ENCODE results near the gene DLX3. TPM values are rescaled to one million over a fixed set of nuclear protein-coding genes. Genes with fewer than 3 reads are reported as not detected.

DLX3 gene
- total RNA-seq, 4 donors from 2014 or later, result 0.28 TPM; not detected in 3

GRCh38 chr17:49992191-49992932 is 2.7 kb downstream of the DLX3 start:
- Histone ChIP-seq H3K27ac (no peak overlapping the region), H3K36me3 (no peaks in the 10 kb centered on the region), H3K4me3 (no peak overlapping the region), H3K4me1 (peaks cover 5 to 21% of the 10 kb centered on the region in 2 donors), H3K9me3 (no peaks in the 10 kb centered on the region), H3K27me3 (peaks cover 34 to 46% of the 10 kb centered on the region in 2 donors)
- TF ChIP-seq POLR2A (IDR thresholded peaks at IDR 0.05) (no peak), CTCF (IDR thresholded peaks at IDR 0.05) (no peak)
- intact Hi-C loops (cut with DNase I; ENCODE audit: low total_unique reads), result no loop called here
- DNase-seq, result no peak

GRCh38 chr17:49991409-49991808 is 3.6 kb downstream of the DLX3 start:
- H3K27me3 ChIP-seq, result peaks cover 24 to 45% of the 10 kb centered on the region in 2 donors
- intact Hi-C loops (cut with DNase I; ENCODE audit: low total_unique reads), result no loop called here

GRCh38 chr17:49990921-49991320 is 4.1 kb downstream of the DLX3 start:
- no peak for DNase-seq
- intact Hi-C loops (cut with DNase I; ENCODE audit: low total_unique reads), result no loop called here
- H3K4me3 ChIP-seq, result no peak overlapping the region
- TF ChIP-seq CTCF (IDR thresholded peaks at IDR 0.05), result no peak
- TF ChIP-seq POLR2A (IDR thresholded peaks at IDR 0.05), result no peak
- no peaks in the 10 kb centered on the region for H3K36me3 ChIP-seq
- H3K27ac ChIP-seq, result no peak overlapping the region
- peaks cover 0 to 15% of the 10 kb centered on the region in 2 donors for H3K4me1 ChIP-seq
- H3K27me3 ChIP-seq, result peaks cover 19 to 40% of the 10 kb centered on the region in 2 donors
- no peaks in the 10 kb centered on the region for H3K9me3 ChIP-seq

More at GRCh38 chr17:49991409-49991808, 3.6 kb downstream of the DLX3 start:
- Histone ChIP-seq H3K36me3 (no peaks in the 10 kb centered on the region), H3K9me3 (no peaks in the 10 kb centered on the region), H3K4me3 (no peak overlapping the region), H3K27ac (no peak overlapping the region), H3K4me1 (peaks cover 0 to 15% of the 10 kb centered on the region in 2 donors)
- DNase-seq, result no peak
- no peak for TF ChIP-seq POLR2A (IDR thresholded peaks at IDR 0.05)
- TF ChIP-seq CTCF (IDR thresholded peaks at IDR 0.05), result no peak

GRCh38 chr17:49990331-49990730 is 4.7 kb downstream of the DLX3 start:
- no peak overlapping the region for H3K4me3 ChIP-seq
- no peak for DNase-seq
- H3K4me1 ChIP-seq, result peaks cover 0 to 15% of the 10 kb centered on the region in 2 donors
- no peak overlapping the region for H3K27ac ChIP-seq
- H3K9me3 ChIP-seq, result no peaks in the 10 kb centered on the region
- H3K27me3 ChIP-seq, result peaks cover 14 to 34% of the 10 kb centered on the region in 2 donors
- intact Hi-C loops (cut with DNase I; ENCODE audit: low total_unique reads), result no loop called here
- no peak for TF ChIP-seq POLR2A (IDR thresholded peaks at IDR 0.05)
- no peak for TF ChIP-seq CTCF (IDR thresholded peaks at IDR 0.05)
- H3K36me3 ChIP-seq, result no peaks in the 10 kb centered on the region

GRCh38 chr17:49989518-49989880 is 5.5 kb downstream of the DLX3 start:
- no peak overlapping the region for H3K27ac ChIP-seq
- peaks cover 12 to 26% of the 10 kb centered on the region in 2 donors for H3K27me3 ChIP-seq
- no peaks in the 10 kb centered on the region for H3K36me3 ChIP-seq
- H3K4me3 ChIP-seq, result no peak overlapping the region
- DNase-seq, result no peak
- intact Hi-C loops (cut with DNase I; ENCODE audit: low total_unique reads), result no loop called here
- no peaks in the 10 kb centered on the region for H3K9me3 ChIP-seq
- H3K4me1 ChIP-seq, result peaks cover 0 to 10% of the 10 kb centered on the region in 2 donors
- no peak for TF ChIP-seq CTCF (IDR thresholded peaks at IDR 0.05)
- TF ChIP-seq POLR2A (IDR thresholded peaks at IDR 0.05), result no peak

Data from uterus (tissue), 4 donors.